H9 (cell line): ENCODE results near the gene TMEM151A. TPM values are rescaled to one million over a fixed set of nuclear protein-coding genes. Genes with fewer than 3 reads are reported as not detected.

Source experiments
- DNase-seq: peaks from one replicate; pipeline ENCODE4 v3.0.0-alpha.2; 2017
- H2AFZ ChIP-seq: one replicate; pipeline ENCODE4 v1.6.1; 2013; ENCODE audit warnings: mild to moderate bottlenecking, low read length, control low read depth, moderate library complexity
- H2AK5ac ChIP-seq: 2 replicates; pipeline ENCODE4 v1.6.1; 2013; ENCODE audit warnings: low read length, control low read depth, mixed read lengths; ENCODE audit not compliant: insufficient read length
- H2BK120ac ChIP-seq: one replicate; pipeline ENCODE4 v1.6.1; 2013; ENCODE audit warnings: low read depth, mild to moderate bottlenecking, low read length, control low read depth, inconsistent platforms; ENCODE audit not compliant: poor library complexity, severe bottlenecking
- H2BK12ac ChIP-seq: 2 replicates; pipeline ENCODE4 v1.6.1; 2013; ENCODE audit warnings: low read length, control low read depth, mixed read lengths, low read depth; ENCODE audit not compliant: insufficient read length
- H2BK15ac ChIP-seq: 2 replicates; pipeline ENCODE4 v1.6.1; 2013; ENCODE audit warnings: low read depth, low read length, control low read depth
- H2BK20ac ChIP-seq: one replicate; pipeline ENCODE4 v1.6.1; 2013; ENCODE audit warnings: low read depth, mild to moderate bottlenecking, low read length, control low read depth, inconsistent platforms; ENCODE audit not compliant: poor library complexity, severe bottlenecking
- H2BK5ac ChIP-seq: 2 replicates; pipeline ENCODE4 v1.6.1; 2013; ENCODE audit warnings: low read length, control low read depth, mixed read lengths; ENCODE audit not compliant: insufficient read length
- H3K14ac ChIP-seq: 2 replicates; pipeline ENCODE4 v1.6.1; 2013; ENCODE audit warnings: low read length, control low read depth; ENCODE audit not compliant: insufficient read depth
- H3K18ac ChIP-seq: 2 replicates; pipeline ENCODE4 v1.6.1; 2013; ENCODE audit warnings: low read depth, mild to moderate bottlenecking, mixed read lengths, low read length, control low read depth; ENCODE audit not compliant: insufficient read length
- H3K23ac ChIP-seq: 2 replicates; pipeline ENCODE4 v1.6.1; 2013; ENCODE audit warnings: low read length, control low read depth, mixed read lengths, low read depth; ENCODE audit not compliant: insufficient read length
- H3K23me2 ChIP-seq: 2 replicates; pipeline ENCODE4 v1.6.1; 2013; ENCODE audit warnings: low read depth, mild to moderate bottlenecking, mixed read lengths, low read length, control low read depth; ENCODE audit not compliant: insufficient read length, poor library complexity, severe bottlenecking
- H3K27ac ChIP-seq: 2 replicates; pipeline ENCODE4 v1.5.1; 2013; ENCODE audit warnings: low read length, control low read depth, mixed read lengths, low read depth; ENCODE audit not compliant: insufficient read length
- H3K27me3 ChIP-seq: 2 replicates; pipeline ENCODE4 v1.6.1; 2013; ENCODE audit warnings: low read length, control low read depth, inconsistent platforms; ENCODE audit not compliant: insufficient read depth
- H3K4ac ChIP-seq: 2 replicates; pipeline ENCODE4 v1.6.1; 2013; ENCODE audit warnings: low read depth, mild to moderate bottlenecking, control low read depth, inconsistent platforms, low read length, moderate library complexity
- H3K4me1 ChIP-seq: 2 replicates; pipeline ENCODE4 v1.6.1; 2013; ENCODE audit warnings: low read length, control low read depth, inconsistent platforms; ENCODE audit not compliant: insufficient read depth
- H3K4me2 ChIP-seq: 2 replicates; pipeline ENCODE4 v1.6.1; 2013; ENCODE audit warnings: low read length, control low read depth, mixed read lengths; ENCODE audit not compliant: insufficient read length, insufficient read depth
- H3K56ac ChIP-seq: 2 replicates; pipeline ENCODE4 v1.6.1; 2013; ENCODE audit warnings: low read depth, mild to moderate bottlenecking, mixed read lengths, low read length, control low read depth; ENCODE audit not compliant: insufficient read length
- H3K79me1 ChIP-seq: 2 replicates; pipeline ENCODE4 v1.6.1; 2013; ENCODE audit warnings: low read depth, mild to moderate bottlenecking, moderate library complexity, low read length, control low read depth, inconsistent platforms; ENCODE audit not compliant: insufficient read depth, poor library complexity, severe bottlenecking
- H3K79me2 ChIP-seq: 2 replicates; pipeline ENCODE4 v1.6.1; 2013; ENCODE audit warnings: low read length, control low read depth, inconsistent platforms; ENCODE audit not compliant: insufficient read depth
- H3K9ac ChIP-seq: 2 replicates; pipeline ENCODE4 v1.6.1; 2013; ENCODE audit warnings: low read length, control low read depth, mixed read lengths; ENCODE audit not compliant: insufficient read length; ENCODE audit errors: extremely low read depth
- H3K9me3 ChIP-seq: one replicate; pipeline ENCODE4 v1.6.1; 2013; ENCODE audit warnings: low read depth, low read length, inconsistent platforms; ENCODE audit not compliant: control insufficient read depth
- H3T11ph ChIP-seq: one replicate; pipeline ENCODE4 v1.6.1; 2013; ENCODE audit warnings: mild to moderate bottlenecking, low read length, control low read depth, inconsistent platforms
- H4K20me1 ChIP-seq: one replicate; pipeline ENCODE4 v1.6.1; 2013; ENCODE audit not compliant: control insufficient read depth, insufficient read length, insufficient read depth
- H4K5ac ChIP-seq: 2 replicates; pipeline ENCODE4 v1.6.1; 2013; ENCODE audit warnings: low read depth, mild to moderate bottlenecking, mixed read lengths, low read length, control low read depth; ENCODE audit not compliant: insufficient read length
- H4K8ac ChIP-seq: replicated peaks from 2 replicates; pipeline ENCODE4 v1.6.1; 2013; ENCODE audit warnings: low read length, control low read depth, mixed read lengths, low read depth; ENCODE audit not compliant: insufficient read length
- H4K91ac ChIP-seq: 2 replicates; pipeline ENCODE4 v1.6.1; 2013; ENCODE audit warnings: low read depth, mild to moderate bottlenecking, moderate library complexity, mixed read lengths, low read length, control low read depth; ENCODE audit not compliant: insufficient read length
- H3K27ac Mint-ChIP-seq, 3 experiments: 2 replicates in 2 of 3; 3 replicates in 1 of 3; pipeline ENCODE4 v1.8.0; 2020 to 2021; ENCODE audit warnings: mixed read lengths in 3 of 3, mild to moderate bottlenecking in 1 of 3, moderate library complexity in 1 of 3
- H3K27me3 Mint-ChIP-seq: 2 replicates; pipeline ENCODE4 v1.8.0; 2021; ENCODE audit warnings: low read depth, mild to moderate bottlenecking, moderate library complexity, mixed read lengths
- H3K36me3 Mint-ChIP-seq, 3 experiments: 2 replicates in 2 of 3; 3 replicates in 1 of 3; pipeline ENCODE4 v1.8.0; 2020 to 2021; ENCODE audit warnings: low read depth in 3 of 3, mixed read lengths in 3 of 3; ENCODE audit not compliant: insufficient read depth in 1 of 3
- H3K4me1 Mint-ChIP-seq, 2 experiments: 2 replicates each; pipeline ENCODE4 v1.8.0; 2020; ENCODE audit warnings: mixed read lengths in 2 of 2
- H3K4me3 Mint-ChIP-seq, 2 experiments: 2 replicates in 1 of 2; 3 replicates in 1 of 2; pipeline ENCODE4 v1.8.0; 2020 to 2021; ENCODE audit warnings: mild to moderate bottlenecking in 2 of 2, mixed read lengths in 2 of 2, moderate library complexity in 1 of 2
- H3K9me3 Mint-ChIP-seq, 2 experiments: 2 replicates in 1 of 2; 3 replicates in 1 of 2; pipeline ENCODE4 v1.8.0; 2020; ENCODE audit warnings: mild to moderate bottlenecking in 2 of 2, mixed read lengths in 2 of 2, moderate library complexity in 1 of 2
- WGBS: extraction: QIAGEN DNeasy Blood & Tissue Kit; methylation state at CpG from one replicate; pipeline ENCODE4 v1.1.7; 2013; ENCODE audit warnings: missing lambda C conversion rate, low lambda C conversion rate, mixed read lengths; ENCODE audit not compliant: insufficient read length; ENCODE audit errors: extremely low coverage; 5-methylcytosine and 5-hydroxymethylcytosine counted together
- total RNA-seq: library from RNA; stranded (reverse); gene quantifications from 2 replicates; pipeline ENCODE4 v1.2.1, GENCODE V29; 2021
- TF ChIP-seq, protein P1 (sequence below): fragments of 200-600 bp; sonication (generic); conservative IDR thresholded peaks from 3 replicates; pipeline ENCODE4 v1.8.0; 2021; ENCODE audit warnings: antibody characterized with exemption, mild to moderate bottlenecking

The TMEM151A gene
- total RNA-seq, 1 experiment from 2014 or later: 1.2 TPM

DNA sequence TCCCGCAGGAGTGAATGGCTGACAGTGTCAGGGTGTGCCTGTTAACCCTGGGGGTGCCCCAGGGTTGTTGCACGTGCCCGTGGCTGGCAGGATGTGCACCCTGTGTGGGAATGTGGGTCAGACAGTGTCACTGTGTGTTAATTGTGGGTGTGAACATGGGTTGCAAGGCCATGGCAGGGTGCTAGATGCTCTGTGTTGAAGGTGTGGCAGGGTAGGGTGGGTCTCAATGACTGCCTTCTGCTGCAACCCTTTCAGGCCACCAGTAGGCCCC, 36.3 kb downstream of the TMEM151A start:
- H3K79me2 ChIP-seq: no peaks in the 10 kb centered on the region
- Mint-ChIP-seq H3K27ac (no peak overlapping the region), H3K4me1 (peaks cover 9 to 18% of the 10 kb centered on the region in 2 experiments), H3K9me3 (no peaks in the 10 kb centered on the region), H3K27me3 (peaks cover 10% of the 10 kb centered on the region), H3K36me3 (peaks cover 0 to 5% (median 0%) of the 10 kb centered on the region in 3 experiments; a peak in 3 of 7 replicates), H3K4me3 (no peak overlapping the region)
- no peaks in the 10 kb centered on the region for H3K9me3 ChIP-seq
- H2BK5ac ChIP-seq: no peak overlapping the region
- no peaks in the 10 kb centered on the region for H3K23me2 ChIP-seq
- no peak overlapping the region for H3K56ac ChIP-seq
- H3K18ac ChIP-seq: no peak overlapping the region
- H3K27me3 ChIP-seq: no peaks in the 10 kb centered on the region
- 0 out of 2 replicates have a peak, but pooled peaks cover 3% of the 10 kb centered on the region for H3K4me1 ChIP-seq
- H2BK12ac ChIP-seq: no peak overlapping the region
- H3K9ac ChIP-seq: no peak overlapping the region
- H3T11ph ChIP-seq: no peak overlapping the region
- no CpG with 5 or more reads among the region's 3 CpGs for WGBS
- no peak overlapping the region for H2AK5ac ChIP-seq
- no peak overlapping the region for H3K4me2 ChIP-seq
- H4K20me1 ChIP-seq: no peaks in the 10 kb centered on the region
- DNase-seq: no peak
- no peak overlapping the region for H4K5ac ChIP-seq
- no peak overlapping the region for H2AFZ ChIP-seq
- H3K14ac ChIP-seq: no peak overlapping the region
- H2BK120ac ChIP-seq: no peak overlapping the region
- H2BK15ac ChIP-seq: no peak overlapping the region
- no peaks in the 10 kb centered on the region for H3K79me1 ChIP-seq
- H3K4ac ChIP-seq: no peak overlapping the region
- H3K23ac ChIP-seq: no peak overlapping the region
- TF ChIP-seq, protein P1, sequence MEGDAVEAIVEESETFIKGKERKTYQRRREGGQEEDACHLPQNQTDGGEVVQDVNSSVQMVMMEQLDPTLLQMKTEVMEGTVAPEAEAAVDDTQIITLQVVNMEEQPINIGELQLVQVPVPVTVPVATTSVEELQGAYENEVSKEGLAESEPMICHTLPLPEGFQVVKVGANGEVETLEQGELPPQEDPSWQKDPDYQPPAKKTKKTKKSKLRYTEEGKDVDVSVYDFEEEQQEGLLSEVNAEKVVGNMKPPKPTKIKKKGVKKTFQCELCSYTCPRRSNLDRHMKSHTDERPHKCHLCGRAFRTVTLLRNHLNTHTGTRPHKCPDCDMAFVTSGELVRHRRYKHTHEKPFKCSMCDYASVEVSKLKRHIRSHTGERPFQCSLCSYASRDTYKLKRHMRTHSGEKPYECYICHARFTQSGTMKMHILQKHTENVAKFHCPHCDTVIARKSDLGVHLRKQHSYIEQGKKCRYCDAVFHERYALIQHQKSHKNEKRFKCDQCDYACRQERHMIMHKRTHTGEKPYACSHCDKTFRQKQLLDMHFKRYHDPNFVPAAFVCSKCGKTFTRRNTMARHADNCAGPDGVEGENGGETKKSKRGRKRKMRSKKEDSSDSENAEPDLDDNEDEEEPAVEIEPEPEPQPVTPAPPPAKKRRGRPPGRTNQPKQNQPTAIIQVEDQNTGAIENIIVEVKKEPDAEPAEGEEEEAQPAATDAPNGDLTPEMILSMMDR: no peak
- H2BK20ac ChIP-seq: no peak overlapping the region
- H4K8ac ChIP-seq: no peak overlapping the region
- no peak overlapping the region for H3K27ac ChIP-seq
- H4K91ac ChIP-seq: no peak overlapping the region
